ENCODE data around the gene OR51G1. TPM values are rescaled to one million over a fixed set of nuclear protein-coding genes. Genes with fewer than 3 reads are reported as not detected.

Gene OR51G1
- total RNA-seq, 1 donor from 2014 or later = not detected

GRCh38 chr11:4916581-4916980 is 7.6 kb downstream of the OR51G1 start:
- H3K9me3 Mint-ChIP-seq = no peaks in the 10 kb centered on the region
- no peak overlapping the region for H3K27ac Mint-ChIP-seq
- no peak for DNase-seq (ENCODE audit: extremely low spot score, unreplicated experiment)
- H3K27me3 Mint-ChIP-seq = no peaks in the 10 kb centered on the region
- no peak overlapping the region for H3K4me3 Mint-ChIP-seq
- no peak for TF ChIP-seq CTCF (conservative IDR thresholded peaks at IDR 0.05)
- H3K4me1 Mint-ChIP-seq (ENCODE audit: unreplicated experiment) = no peaks in the 10 kb centered on the region
- no peaks in the 10 kb centered on the region for H3K36me3 Mint-ChIP-seq

GRCh38 chr11:4903484-4903883 is 20.7 kb downstream of the OR51G1 start, which contains the start of gene OR51A7:
TSS of gene OR51A7 (plus strand) at chr11:4903783. CDS start at chr11:4907370, 3,587 bp downstream.
- H3K36me3 Mint-ChIP-seq = no peaks in the 10 kb centered on the region
- DNase-seq (ENCODE audit: extremely low spot score, unreplicated experiment) = no peak
- no peak for TF ChIP-seq CTCF (conservative IDR thresholded peaks at IDR 0.05)

GRCh38 chr11:4891996-4892640 is 32.0 kb downstream of the OR51G1 start:
- Mint-ChIP-seq H3K4me3 (no peak overlapping the region), H3K27ac (no peak overlapping the region), H3K27me3 (no peaks in the 10 kb centered on the region), H3K36me3 (no peaks in the 10 kb centered on the region), H3K4me1 (ENCODE audit: unreplicated experiment) (no peaks in the 10 kb centered on the region), H3K9me3 (no peaks in the 10 kb centered on the region)
- TF ChIP-seq CTCF (conservative IDR thresholded peaks at IDR 0.05) = peak; percentile 49
- DNase-seq (ENCODE audit: extremely low spot score, unreplicated experiment) = no peak

More at GRCh38 chr11:4903484-4903883, 20.7 kb downstream of the OR51G1 start, which contains the start of gene OR51A7:
- Mint-ChIP-seq H3K9me3 (no peaks in the 10 kb centered on the region), H3K4me1 (ENCODE audit: unreplicated experiment) (no peaks in the 10 kb centered on the region), H3K27me3 (no peaks in the 10 kb centered on the region), H3K4me3 (no peak within 1 kb of the TSS), H3K27ac (no peak within 1 kb of the TSS)

DNA sequence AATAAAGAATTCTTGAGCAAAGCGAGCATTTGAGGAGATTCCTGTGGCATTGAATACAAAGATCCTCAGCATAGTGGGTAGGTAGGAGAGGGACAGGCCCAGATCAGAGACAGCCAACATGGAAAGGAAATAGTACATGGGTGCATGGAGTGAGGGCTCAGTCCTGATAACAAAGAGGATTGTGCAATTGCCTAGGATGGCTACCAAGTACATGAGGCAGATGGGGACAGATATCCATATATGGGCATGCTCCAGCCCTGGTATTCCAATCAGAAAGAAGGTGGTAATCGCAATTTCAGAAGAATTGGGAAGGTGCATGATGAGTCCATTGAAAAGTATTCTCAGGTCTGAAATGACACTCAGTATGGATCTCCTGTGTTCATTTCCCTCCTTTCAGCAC is 33.9 kb downstream of the OR51G1 start:
- Mint-ChIP-seq H3K9me3 (no peaks in the 10 kb centered on the region), H3K36me3 (no peaks in the 10 kb centered on the region), H3K4me3 (no peak overlapping the region), H3K4me1 (ENCODE audit: unreplicated experiment) (no peaks in the 10 kb centered on the region), H3K27me3 (no peaks in the 10 kb centered on the region), H3K27ac (no peak overlapping the region)
- no peak for TF ChIP-seq CTCF (conservative IDR thresholded peaks at IDR 0.05)
- no peak for DNase-seq (ENCODE audit: extremely low spot score, unreplicated experiment)

GRCh38 chr11:4887591-4887990 is 36.5 kb downstream of the OR51G1 start:
- H3K4me3 Mint-ChIP-seq = no peak overlapping the region
- no peaks in the 10 kb centered on the region for H3K9me3 Mint-ChIP-seq
- no peak for TF ChIP-seq CTCF (conservative IDR thresholded peaks at IDR 0.05)
- H3K27me3 Mint-ChIP-seq = no peaks in the 10 kb centered on the region
- no peak for DNase-seq (ENCODE audit: extremely low spot score, unreplicated experiment)
- H3K36me3 Mint-ChIP-seq = no peaks in the 10 kb centered on the region
- no peak overlapping the region for H3K27ac Mint-ChIP-seq
- H3K4me1 Mint-ChIP-seq (ENCODE audit: unreplicated experiment) = no peaks in the 10 kb centered on the region

Data from type B pancreatic cell (in vitro differentiated cells).